WTC11 (cell line): ENCODE results near the gene LTB. TPM values are rescaled to one million over a fixed set of nuclear protein-coding genes. Genes with fewer than 3 reads are reported as not detected.

Source experiments
- ATF6 ChIP-seq: sonication (generic); formaldehyde crosslinking; IDR thresholded peaks from 2 replicates; pipeline ENCODE4 v1.8.1; 2023; ENCODE audit warnings: mild to moderate bottlenecking, missing genetic modification reagents
- CREM ChIP-seq: sonication (generic); formaldehyde crosslinking; IDR thresholded peaks from 2 replicates; pipeline ENCODE4 v1.8.1; 2022; ENCODE audit warnings: mild to moderate bottlenecking, missing genetic modification reagents, moderate library complexity
- CTCF ChIP-seq: fragments of 200-600 bp; IDR thresholded peaks from 2 replicates; pipeline ENCODE4 v1.8.0; 2022; ENCODE audit warnings: antibody characterized with exemption
- ESRRA ChIP-seq: sonication (generic); formaldehyde crosslinking; IDR thresholded peaks from 2 replicates; pipeline ENCODE4 v1.8.1; 2022; ENCODE audit warnings: mild to moderate bottlenecking, missing genetic modification reagents, borderline replicate concordance
- ETV6 ChIP-seq: sonication (generic); formaldehyde crosslinking; IDR thresholded peaks from 2 replicates; pipeline ENCODE4 v1.8.1; 2022; ENCODE audit warnings: mild to moderate bottlenecking, missing genetic modification reagents
- FOXK1 ChIP-seq: sonication (generic); formaldehyde crosslinking; IDR thresholded peaks from 2 replicates; pipeline ENCODE4 v1.8.0; 2022; ENCODE audit warnings: mild to moderate bottlenecking, moderate library complexity, missing genetic modification reagents
- IRF2 ChIP-seq: sonication (generic); formaldehyde crosslinking; IDR thresholded peaks from 2 replicates; pipeline ENCODE4 v1.8.0; 2022; ENCODE audit warnings: low read depth, missing genetic modification reagents, borderline replicate concordance
- NFYB ChIP-seq: sonication (generic); formaldehyde crosslinking; conservative IDR thresholded peaks from 2 replicates; pipeline ENCODE4 v1.8.0; 2022; ENCODE audit warnings: low read depth, missing genetic modification reagents
- RORB ChIP-seq: fragments of 250-450 bp; sonication (Bioruptor Pico); IDR thresholded peaks from 2 replicates; pipeline ENCODE4 v1.9.0; 2021; ENCODE audit warnings: mild to moderate bottlenecking
- SMAD3 ChIP-seq: sonication (generic); formaldehyde crosslinking; IDR thresholded peaks from 2 replicates; pipeline ENCODE4 v1.8.0; 2022; ENCODE audit warnings: missing genetic modification reagents, mild to moderate bottlenecking, borderline replicate concordance
- ZBTB21 ChIP-seq: sonication (generic); formaldehyde crosslinking; IDR thresholded peaks from 2 replicates; pipeline ENCODE4 v1.8.1; 2023; ENCODE audit warnings: mild to moderate bottlenecking, missing genetic modification reagents, borderline replicate concordance
- ZNF219 ChIP-seq: sonication (generic); formaldehyde crosslinking; IDR thresholded peaks from 2 replicates; pipeline ENCODE4 v1.8.0; 2023; ENCODE audit warnings: missing genetic modification reagents, mild to moderate bottlenecking, borderline replicate concordance
- ZNF232 ChIP-seq: sonication (generic); formaldehyde crosslinking; IDR thresholded peaks from 2 replicates; pipeline ENCODE4 v1.8.0; 2022; ENCODE audit warnings: mild to moderate bottlenecking, missing genetic modification reagents
- ZNF263 ChIP-seq: sonication (generic); formaldehyde crosslinking; IDR thresholded peaks from 2 replicates; pipeline ENCODE4 v1.8.1; 2022; ENCODE audit warnings: low read depth, mild to moderate bottlenecking, moderate library complexity, missing genetic modification reagents
- ZNF416 ChIP-seq: fragments of 250-450 bp; sonication (Bioruptor Pico); IDR thresholded peaks from 2 replicates; pipeline ENCODE4 v1.9.0; 2021; ENCODE audit warnings: mild to moderate bottlenecking, inconsistent platforms
- ZNF423 ChIP-seq: fragments of 250-450 bp; sonication (Bioruptor Pico); IDR thresholded peaks from 2 replicates; pipeline ENCODE4 v2.1.2; 2022; ENCODE audit warnings: mild to moderate bottlenecking, moderate library complexity
- total RNA-seq: library from RNA; stranded (reverse); gene quantifications from 3 replicates; pipeline ENCODE4 v1.2.3, GENCODE V29; 2021
- TF ChIP-seq, protein P1 (sequence below): fragments of 250-450 bp; sonication (Bioruptor Pico); IDR thresholded peaks from 2 replicates; pipeline ENCODE4 v1.9.0; 2021; ENCODE audit warnings: mild to moderate bottlenecking, borderline replicate concordance
- TF ChIP-seq, protein P2 (sequence below): sonication (generic); formaldehyde crosslinking; IDR thresholded peaks from 2 replicates; pipeline ENCODE4 v1.8.0; 2022; ENCODE audit warnings: missing genetic modification reagents
- TF ChIP-seq, protein P3 (sequence below): sonication (generic); formaldehyde crosslinking; IDR thresholded peaks from 2 replicates; pipeline ENCODE4 v1.8.1; 2022; ENCODE audit warnings: mild to moderate bottlenecking, moderate library complexity, missing genetic modification reagents
- TF ChIP-seq, protein P4 (sequence below): sonication (generic); formaldehyde crosslinking; IDR thresholded peaks from 2 replicates; pipeline ENCODE4 v1.8.0; 2023; ENCODE audit warnings: missing genetic modification reagents
- TF ChIP-seq, protein P5 (sequence below): sonication (generic); formaldehyde crosslinking; IDR thresholded peaks from 2 replicates; pipeline ENCODE4 v1.8.0; 2022; ENCODE audit warnings: mild to moderate bottlenecking, missing genetic modification reagents
- TF ChIP-seq, protein P6 (sequence below): sonication (generic); formaldehyde crosslinking; IDR thresholded peaks from 2 replicates; pipeline ENCODE4 v1.8.0; 2022; ENCODE audit warnings: mild to moderate bottlenecking, missing genetic modification reagents

LTB gene
- total RNA-seq, 1 experiment from 2014 or later, result 1.3 TPM

DNA sequence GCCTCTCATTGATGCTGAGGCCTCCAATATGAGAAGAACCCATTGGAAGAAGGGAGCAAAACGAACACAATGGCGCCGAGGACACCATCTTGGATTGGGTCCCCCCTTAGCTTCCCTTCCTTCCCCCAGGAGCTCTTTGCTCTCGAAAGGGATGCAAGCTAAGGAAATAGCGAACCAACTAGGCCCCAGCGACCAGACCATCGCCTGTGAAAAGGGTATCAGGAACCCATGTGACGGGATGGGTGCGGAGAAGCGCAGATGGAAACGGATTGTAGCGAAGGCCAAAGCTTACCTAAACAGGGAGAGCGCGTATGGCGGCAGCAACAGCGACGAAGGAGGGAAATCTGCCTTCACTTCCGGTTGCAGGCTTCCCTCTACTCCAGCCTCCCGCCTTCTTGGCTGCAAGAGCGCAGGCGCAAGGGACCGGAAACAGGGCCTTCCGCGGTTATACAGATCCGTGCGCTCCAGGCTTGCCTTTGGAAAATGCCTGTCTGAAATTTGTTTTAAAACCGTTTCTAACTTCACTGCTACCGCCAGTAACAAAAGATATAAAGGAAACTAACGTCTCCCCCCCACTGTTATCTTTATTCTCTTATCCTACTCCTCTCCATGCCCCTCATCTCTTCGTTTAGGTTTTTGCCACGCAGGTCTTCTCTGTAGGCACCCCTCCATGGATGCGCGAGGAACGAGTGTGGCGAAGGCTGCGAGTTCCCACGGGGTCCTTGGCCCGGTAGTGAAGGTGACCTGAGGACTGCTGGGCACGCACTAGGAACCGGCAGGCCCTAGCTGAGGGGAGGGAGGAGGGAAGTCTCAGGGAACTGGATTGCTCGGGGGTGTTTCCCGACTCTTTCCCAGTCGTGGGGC is 40.3 kb downstream of the LTB start, which contains the start of gene DDX39B (continued):
- TF ChIP-seq ZBTB21 (CRISPR knock-in tag), result no peak
- TF ChIP-seq CTCF, result no peak
- TF ChIP-seq ETV6 (CRISPR knock-in tag), result no peak
- TF ChIP-seq ZNF416 (CRISPR knock-in tag), result no peak
- TF ChIP-seq CREM, result peak; percentile 39; the same call in 1 of the 2 replicates
- no peak for TF ChIP-seq IRF2 (CRISPR knock-in tag)
- TF ChIP-seq, protein P1, sequence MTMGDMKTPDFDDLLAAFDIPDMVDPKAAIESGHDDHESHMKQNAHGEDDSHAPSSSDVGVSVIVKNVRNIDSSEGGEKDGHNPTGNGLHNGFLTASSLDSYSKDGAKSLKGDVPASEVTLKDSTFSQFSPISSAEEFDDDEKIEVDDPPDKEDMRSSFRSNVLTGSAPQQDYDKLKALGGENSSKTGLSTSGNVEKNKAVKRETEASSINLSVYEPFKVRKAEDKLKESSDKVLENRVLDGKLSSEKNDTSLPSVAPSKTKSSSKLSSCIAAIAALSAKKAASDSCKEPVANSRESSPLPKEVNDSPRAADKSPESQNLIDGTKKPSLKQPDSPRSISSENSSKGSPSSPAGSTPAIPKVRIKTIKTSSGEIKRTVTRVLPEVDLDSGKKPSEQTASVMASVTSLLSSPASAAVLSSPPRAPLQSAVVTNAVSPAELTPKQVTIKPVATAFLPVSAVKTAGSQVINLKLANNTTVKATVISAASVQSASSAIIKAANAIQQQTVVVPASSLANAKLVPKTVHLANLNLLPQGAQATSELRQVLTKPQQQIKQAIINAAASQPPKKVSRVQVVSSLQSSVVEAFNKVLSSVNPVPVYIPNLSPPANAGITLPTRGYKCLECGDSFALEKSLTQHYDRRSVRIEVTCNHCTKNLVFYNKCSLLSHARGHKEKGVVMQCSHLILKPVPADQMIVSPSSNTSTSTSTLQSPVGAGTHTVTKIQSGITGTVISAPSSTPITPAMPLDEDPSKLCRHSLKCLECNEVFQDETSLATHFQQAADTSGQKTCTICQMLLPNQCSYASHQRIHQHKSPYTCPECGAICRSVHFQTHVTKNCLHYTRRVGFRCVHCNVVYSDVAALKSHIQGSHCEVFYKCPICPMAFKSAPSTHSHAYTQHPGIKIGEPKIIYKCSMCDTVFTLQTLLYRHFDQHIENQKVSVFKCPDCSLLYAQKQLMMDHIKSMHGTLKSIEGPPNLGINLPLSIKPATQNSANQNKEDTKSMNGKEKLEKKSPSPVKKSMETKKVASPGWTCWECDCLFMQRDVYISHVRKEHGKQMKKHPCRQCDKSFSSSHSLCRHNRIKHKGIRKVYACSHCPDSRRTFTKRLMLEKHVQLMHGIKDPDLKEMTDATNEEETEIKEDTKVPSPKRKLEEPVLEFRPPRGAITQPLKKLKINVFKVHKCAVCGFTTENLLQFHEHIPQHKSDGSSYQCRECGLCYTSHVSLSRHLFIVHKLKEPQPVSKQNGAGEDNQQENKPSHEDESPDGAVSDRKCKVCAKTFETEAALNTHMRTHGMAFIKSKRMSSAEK (CRISPR knock-in tag), result no peak
- TF ChIP-seq ESRRA (CRISPR knock-in tag), result peak; percentile 96; the same call in 1 of the 2 replicates
- no peak for TF ChIP-seq ZNF219
- TF ChIP-seq, protein P2, sequence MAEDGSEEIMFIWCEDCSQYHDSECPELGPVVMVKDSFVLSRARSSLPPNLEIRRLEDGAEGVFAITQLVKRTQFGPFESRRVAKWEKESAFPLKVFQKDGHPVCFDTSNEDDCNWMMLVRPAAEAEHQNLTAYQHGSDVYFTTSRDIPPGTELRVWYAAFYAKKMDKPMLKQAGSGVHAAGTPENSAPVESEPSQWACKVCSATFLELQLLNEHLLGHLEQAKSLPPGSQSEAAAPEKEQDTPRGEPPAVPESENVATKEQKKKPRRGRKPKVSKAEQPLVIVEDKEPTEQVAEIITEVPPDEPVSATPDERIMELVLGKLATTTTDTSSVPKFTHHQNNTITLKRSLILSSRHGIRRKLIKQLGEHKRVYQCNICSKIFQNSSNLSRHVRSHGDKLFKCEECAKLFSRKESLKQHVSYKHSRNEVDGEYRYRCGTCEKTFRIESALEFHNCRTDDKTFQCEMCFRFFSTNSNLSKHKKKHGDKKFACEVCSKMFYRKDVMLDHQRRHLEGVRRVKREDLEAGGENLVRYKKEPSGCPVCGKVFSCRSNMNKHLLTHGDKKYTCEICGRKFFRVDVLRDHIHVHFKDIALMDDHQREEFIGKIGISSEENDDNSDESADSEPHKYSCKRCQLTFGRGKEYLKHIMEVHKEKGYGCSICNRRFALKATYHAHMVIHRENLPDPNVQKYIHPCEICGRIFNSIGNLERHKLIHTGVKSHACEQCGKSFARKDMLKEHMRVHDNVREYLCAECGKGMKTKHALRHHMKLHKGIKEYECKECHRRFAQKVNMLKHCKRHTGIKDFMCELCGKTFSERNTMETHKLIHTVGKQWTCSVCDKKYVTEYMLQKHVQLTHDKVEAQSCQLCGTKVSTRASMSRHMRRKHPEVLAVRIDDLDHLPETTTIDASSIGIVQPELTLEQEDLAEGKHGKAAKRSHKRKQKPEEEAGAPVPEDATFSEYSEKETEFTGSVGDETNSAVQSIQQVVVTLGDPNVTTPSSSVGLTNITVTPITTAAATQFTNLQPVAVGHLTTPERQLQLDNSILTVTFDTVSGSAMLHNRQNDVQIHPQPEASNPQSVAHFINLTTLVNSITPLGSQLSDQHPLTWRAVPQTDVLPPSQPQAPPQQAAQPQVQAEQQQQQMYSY (CRISPR knock-in tag), result no peak
- no peak; the same call in 1 of the 2 replicates for TF ChIP-seq NFYB (CRISPR knock-in tag)
- no peak; the same call in none of the 2 replicates for TF ChIP-seq FOXK1 (CRISPR knock-in tag)
- TF ChIP-seq, protein P3, sequence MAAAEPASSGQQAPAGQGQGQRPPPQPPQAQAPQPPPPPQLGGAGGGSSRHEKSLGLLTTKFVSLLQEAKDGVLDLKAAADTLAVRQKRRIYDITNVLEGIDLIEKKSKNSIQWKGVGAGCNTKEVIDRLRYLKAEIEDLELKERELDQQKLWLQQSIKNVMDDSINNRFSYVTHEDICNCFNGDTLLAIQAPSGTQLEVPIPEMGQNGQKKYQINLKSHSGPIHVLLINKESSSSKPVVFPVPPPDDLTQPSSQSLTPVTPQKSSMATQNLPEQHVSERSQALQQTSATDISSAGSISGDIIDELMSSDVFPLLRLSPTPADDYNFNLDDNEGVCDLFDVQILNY, result peak; percentile 78; the same call in 1 of the 2 replicates
- TF ChIP-seq ATF6, result no peak
- no peak for TF ChIP-seq ZNF263
- no peak for TF ChIP-seq ZNF423 (CRISPR knock-in tag)
- TF ChIP-seq, protein P4, sequence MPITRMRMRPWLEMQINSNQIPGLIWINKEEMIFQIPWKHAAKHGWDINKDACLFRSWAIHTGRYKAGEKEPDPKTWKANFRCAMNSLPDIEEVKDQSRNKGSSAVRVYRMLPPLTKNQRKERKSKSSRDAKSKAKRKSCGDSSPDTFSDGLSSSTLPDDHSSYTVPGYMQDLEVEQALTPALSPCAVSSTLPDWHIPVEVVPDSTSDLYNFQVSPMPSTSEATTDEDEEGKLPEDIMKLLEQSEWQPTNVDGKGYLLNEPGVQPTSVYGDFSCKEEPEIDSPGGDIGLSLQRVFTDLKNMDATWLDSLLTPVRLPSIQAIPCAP, result no peak
- TF ChIP-seq RORB (CRISPR knock-in tag), result no peak
- 0 out of 2 replicates have a peak, but pooled peaks have one; percentile 84 for TF ChIP-seq SMAD3 (CRISPR knock-in tag)
- TF ChIP-seq, protein P5, sequence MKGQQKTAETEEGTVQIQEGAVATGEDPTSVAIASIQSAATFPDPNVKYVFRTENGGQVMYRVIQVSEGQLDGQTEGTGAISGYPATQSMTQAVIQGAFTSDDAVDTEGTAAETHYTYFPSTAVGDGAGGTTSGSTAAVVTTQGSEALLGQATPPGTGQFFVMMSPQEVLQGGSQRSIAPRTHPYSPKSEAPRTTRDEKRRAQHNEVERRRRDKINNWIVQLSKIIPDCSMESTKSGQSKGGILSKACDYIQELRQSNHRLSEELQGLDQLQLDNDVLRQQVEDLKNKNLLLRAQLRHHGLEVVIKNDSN (CRISPR knock-in tag), result peak; percentile 37; the same call in 1 of the 2 replicates
- TF ChIP-seq, protein P6, sequence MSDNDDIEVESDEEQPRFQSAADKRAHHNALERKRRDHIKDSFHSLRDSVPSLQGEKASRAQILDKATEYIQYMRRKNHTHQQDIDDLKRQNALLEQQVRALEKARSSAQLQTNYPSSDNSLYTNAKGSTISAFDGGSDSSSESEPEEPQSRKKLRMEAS (CRISPR knock-in tag), result peak; percentile 79
- peak; percentile 73; the same call in 1 of the 2 replicates for TF ChIP-seq ZNF232 (CRISPR knock-in tag)
